Fibroblast of upper back skin (primary cell): ENCODE data around the gene TRIB2.

Experiments
- DNase-seq: peaks from one replicate; pipeline ENCODE4 v3.0.0-alpha.2; 2013

Gene TRIB2

GRCh38 chr2:12787891-12788801 lies 71.4 kb downstream of the TRIB2 start:
- peak; percentile 98 for DNase-seq

GRCh38 chr2:12791906-12792305 lies 75.2 kb downstream of the TRIB2 start:
- no peak for DNase-seq
